ENCODE measurements around the gene ZNRF2.

DNA sequence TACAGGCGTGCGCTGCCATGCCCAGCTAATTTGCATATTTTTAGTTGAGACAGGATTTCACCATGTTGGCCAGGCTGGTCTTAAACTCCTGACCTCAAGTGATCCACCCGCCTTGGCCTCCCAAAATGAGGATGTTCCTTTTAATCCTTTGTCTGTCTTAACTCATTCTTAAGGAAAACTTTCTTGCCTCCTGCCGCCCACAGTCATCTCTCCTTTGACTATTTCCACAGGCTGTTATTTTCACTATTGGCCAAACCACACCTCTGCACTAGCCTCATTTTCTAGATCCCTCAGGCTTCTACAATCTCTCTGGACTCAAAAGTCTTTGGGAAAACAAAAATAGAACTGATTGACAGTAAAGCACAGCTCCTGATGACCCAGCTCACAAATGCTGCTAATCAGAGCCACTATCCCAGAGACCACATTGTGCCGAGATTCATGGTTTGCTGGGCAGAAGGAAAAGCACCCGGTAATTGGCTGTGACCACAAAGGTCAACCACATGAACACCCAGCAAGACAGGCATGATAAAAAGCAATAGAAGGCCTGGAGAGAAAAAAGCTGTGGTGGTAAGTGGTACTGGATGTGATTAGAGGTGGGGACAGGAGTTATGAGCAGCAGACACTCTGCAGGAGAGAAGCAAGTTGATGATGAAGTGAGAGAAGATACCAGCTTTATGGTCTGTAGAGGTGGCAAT is 44.1 kb upstream of the ZNRF2 start:
- TF ChIP-seq BHLHE40 (IDR thresholded peaks at IDR 0.05; ENCODE audit: borderline replicate concordance) = no peak
- TF ChIP-seq NFRKB (IDR thresholded peaks at IDR 0.05) = no peak
- no peak for TF ChIP-seq TARDBP (IDR thresholded peaks at IDR 0.05)
- TF ChIP-seq SP1 (IDR thresholded peaks at IDR 0.05) = no peak
- TF ChIP-seq FOXK2 (IDR thresholded peaks at IDR 0.05) = no peak
- TF ChIP-seq SUZ12 (IDR thresholded peaks at IDR 0.05) = no peak
- TF ChIP-seq LEF1 (IDR thresholded peaks at IDR 0.05; ENCODE audit: borderline replicate concordance) = no peak
- TF ChIP-seq HDGF (IDR thresholded peaks at IDR 0.05; ENCODE audit: borderline replicate concordance) = no peak
- no peak for TF ChIP-seq ARNT (IDR thresholded peaks at IDR 0.05)
- no peak for TF ChIP-seq FOXA1 (IDR thresholded peaks at IDR 0.05)
- no peak for TF ChIP-seq ZNF384 (IDR thresholded peaks at IDR 0.05)
- TF ChIP-seq FOXM1 (IDR thresholded peaks at IDR 0.05; ENCODE audit: borderline replicate concordance) = no peak
